Endodermal cell (in vitro differentiated cells): ENCODE data around the gene RABGAP1L. TPM values are rescaled to one million over a fixed set of nuclear protein-coding genes. Genes with fewer than 3 reads are reported as not detected.
"Not testable (repeated sequence)": the region's sequence is repeated elsewhere in the genome, so short reads cannot be mapped to it uniquely, and the experiment has no call there.

Experiments
- DNase-seq: peaks from one replicate; pipeline ENCODE4 v3.0.0-alpha.2; 2017
- H3K27ac ChIP-seq: 2 replicates; pipeline ENCODE4 v1.5.1; 2013; ENCODE audit warnings: mild to moderate bottlenecking, low read depth, low read length, moderate library complexity
- H3K27me3 ChIP-seq: 2 replicates; pipeline ENCODE4 v1.6.1; 2013; ENCODE audit warnings: mild to moderate bottlenecking, low read length, moderate library complexity; ENCODE audit not compliant: insufficient read depth, control insufficient read depth, poor library complexity, severe bottlenecking
- H3K36me3 ChIP-seq: 2 replicates; pipeline ENCODE4 v1.7.0; 2013; ENCODE audit warnings: mild to moderate bottlenecking, low read length, moderate library complexity; ENCODE audit not compliant: control insufficient read depth, insufficient read depth
- H3K4me1 ChIP-seq: one replicate; pipeline ENCODE4 v1.7.0; 2013; ENCODE audit warnings: low read length; ENCODE audit not compliant: control insufficient read depth, insufficient read depth
- H3K4me3 ChIP-seq: 2 replicates; pipeline ENCODE4 v1.5.1; 2013; ENCODE audit warnings: mild to moderate bottlenecking, low read length, moderate library complexity
- H3K9ac ChIP-seq: 2 replicates; pipeline ENCODE4 v1.6.1; 2013; ENCODE audit warnings: mild to moderate bottlenecking, low read length, moderate library complexity; ENCODE audit not compliant: poor library complexity, severe bottlenecking; ENCODE audit errors: extremely low read depth
- H3K9me3 ChIP-seq: 2 replicates; pipeline ENCODE4 v1.6.1; 2013; ENCODE audit warnings: mild to moderate bottlenecking, low read length, moderate library complexity; ENCODE audit not compliant: control insufficient read depth
- H3K27ac Mint-ChIP-seq: 2 replicates; pipeline ENCODE4 v1.8.0; 2020; ENCODE audit warnings: mixed read lengths
- H3K27me3 Mint-ChIP-seq: 2 replicates; pipeline ENCODE4 v1.8.0; 2021; ENCODE audit warnings: mild to moderate bottlenecking, mixed read lengths; ENCODE audit not compliant: insufficient read depth
- H3K36me3 Mint-ChIP-seq: 2 replicates; pipeline ENCODE4 v1.8.0; 2020; ENCODE audit warnings: low read depth, mixed read lengths
- H3K4me1 Mint-ChIP-seq: 2 replicates; pipeline ENCODE4 v1.8.0; 2020; ENCODE audit warnings: mixed read lengths
- H3K4me3 Mint-ChIP-seq: 2 replicates; pipeline ENCODE4 v1.8.0; 2020; ENCODE audit warnings: mild to moderate bottlenecking, moderate library complexity, mixed read lengths
- H3K9me3 Mint-ChIP-seq: 2 replicates; pipeline ENCODE4 v1.8.0; 2020; ENCODE audit warnings: mild to moderate bottlenecking, mixed read lengths
- WGBS, 2 experiments: methylation state at CpG; one replicate each; pipeline versions ENCODE4 v1.1.5 to v1.1.7; 2013; ENCODE audit warnings: missing lambda C conversion rate in 2 of 2, mixed read lengths in 1 of 2; ENCODE audit not compliant: insufficient coverage in 1 of 2, insufficient read length in 1 of 2; 5-methylcytosine and 5-hydroxymethylcytosine counted together
- total RNA-seq, 2 donors: library from RNA; stranded (reverse); fragmentation: NEBNext Ultra II Directional in 1 of 2; extraction: Animal tissue kit (Norgen Biotek cat#: 25700) in 1 of 2; gene quantifications; 2 replicates in 1 of 2; 3 replicates in 1 of 2; pipeline ENCODE4 v1.2.1, GENCODE V29; 2021
- TF ChIP-seq, protein P1 (sequence below): fragments of 200-600 bp; sonication (generic); conservative IDR thresholded peaks from 2 replicates; pipeline ENCODE4 v1.5.0; 2021; ENCODE audit warnings: antibody characterized with exemption, mild to moderate bottlenecking

Gene RABGAP1L
- total RNA-seq, 2 donors from 2014 or later: 32.5 to 36.9 TPM

GRCh38 chr1:175040324-175040879 is 881.1 kb downstream of the RABGAP1L start:
- Histone ChIP-seq H3K4me1 (no peaks in the 10 kb centered on the region), H3K36me3 (no peaks in the 10 kb centered on the region), H3K27ac (no peak overlapping the region), H3K4me3 (no peak overlapping the region), H3K9me3 (no peaks in the 10 kb centered on the region), H3K27me3 (no peaks in the 10 kb centered on the region), H3K9ac (no peak overlapping the region)
- Mint-ChIP-seq H3K4me1 (no peaks in the 10 kb centered on the region), H3K27me3 (no peaks in the 10 kb centered on the region), H3K27ac (no peak overlapping the region), H3K4me3 (no peak overlapping the region), H3K36me3 (no peaks in the 10 kb centered on the region), H3K9me3 (no peaks in the 10 kb centered on the region)
- no peak for DNase-seq
- TF ChIP-seq, protein P1, sequence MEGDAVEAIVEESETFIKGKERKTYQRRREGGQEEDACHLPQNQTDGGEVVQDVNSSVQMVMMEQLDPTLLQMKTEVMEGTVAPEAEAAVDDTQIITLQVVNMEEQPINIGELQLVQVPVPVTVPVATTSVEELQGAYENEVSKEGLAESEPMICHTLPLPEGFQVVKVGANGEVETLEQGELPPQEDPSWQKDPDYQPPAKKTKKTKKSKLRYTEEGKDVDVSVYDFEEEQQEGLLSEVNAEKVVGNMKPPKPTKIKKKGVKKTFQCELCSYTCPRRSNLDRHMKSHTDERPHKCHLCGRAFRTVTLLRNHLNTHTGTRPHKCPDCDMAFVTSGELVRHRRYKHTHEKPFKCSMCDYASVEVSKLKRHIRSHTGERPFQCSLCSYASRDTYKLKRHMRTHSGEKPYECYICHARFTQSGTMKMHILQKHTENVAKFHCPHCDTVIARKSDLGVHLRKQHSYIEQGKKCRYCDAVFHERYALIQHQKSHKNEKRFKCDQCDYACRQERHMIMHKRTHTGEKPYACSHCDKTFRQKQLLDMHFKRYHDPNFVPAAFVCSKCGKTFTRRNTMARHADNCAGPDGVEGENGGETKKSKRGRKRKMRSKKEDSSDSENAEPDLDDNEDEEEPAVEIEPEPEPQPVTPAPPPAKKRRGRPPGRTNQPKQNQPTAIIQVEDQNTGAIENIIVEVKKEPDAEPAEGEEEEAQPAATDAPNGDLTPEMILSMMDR: no peak
- WGBS, 2 experiments: 71 to 80% methylated on average over 4 of the region's 4 CpGs

- Mint-ChIP-seq H3K27me3 (no peaks in the 10 kb centered on the region), H3K27ac (no peak overlapping the region), H3K4me3 (no peak overlapping the region), H3K36me3 (no peaks in the 10 kb centered on the region), H3K4me1 (no peaks in the 10 kb centered on the region), H3K9me3 (no peaks in the 10 kb centered on the region)
- Histone ChIP-seq H3K36me3 (no peaks in the 10 kb centered on the region), H3K9ac (no peak overlapping the region), H3K4me3 (no peak overlapping the region), H3K4me1 (no peaks in the 10 kb centered on the region), H3K27me3 (no peaks in the 10 kb centered on the region), H3K9me3 (no peaks in the 10 kb centered on the region), H3K27ac (no peak overlapping the region)
- TF ChIP-seq, protein P1: no peak
- no peak for DNase-seq
- 89 to 100% methylated on average over 2 to 3 of the region's 3 CpGs for WGBS, 2 experiments
These were observed 883.3 kb downstream of the RABGAP1L start for GRCh38 chr1:175042650-175043049.

DNA sequence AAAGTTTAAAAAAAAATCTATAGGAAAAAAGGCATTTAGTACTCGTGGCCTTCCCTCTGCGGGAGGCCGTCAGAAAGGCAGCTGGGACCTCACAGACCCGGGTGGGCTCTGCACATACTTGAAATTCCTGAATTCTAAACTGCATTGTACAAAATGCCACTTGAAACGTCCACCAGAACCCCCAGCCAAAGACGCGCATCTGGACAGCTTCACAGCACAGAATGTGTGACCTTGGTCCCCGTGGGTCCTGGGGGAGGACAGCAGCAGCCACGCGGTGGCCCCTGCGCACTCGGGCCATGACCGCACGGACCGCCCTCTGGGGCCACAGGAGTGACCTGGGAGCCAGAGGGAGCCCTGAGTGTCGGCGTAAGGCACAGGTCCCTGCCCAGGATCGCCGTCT is 884.5 kb downstream of the RABGAP1L start:
- no peak overlapping the region for H3K4me3 ChIP-seq

DNA sequence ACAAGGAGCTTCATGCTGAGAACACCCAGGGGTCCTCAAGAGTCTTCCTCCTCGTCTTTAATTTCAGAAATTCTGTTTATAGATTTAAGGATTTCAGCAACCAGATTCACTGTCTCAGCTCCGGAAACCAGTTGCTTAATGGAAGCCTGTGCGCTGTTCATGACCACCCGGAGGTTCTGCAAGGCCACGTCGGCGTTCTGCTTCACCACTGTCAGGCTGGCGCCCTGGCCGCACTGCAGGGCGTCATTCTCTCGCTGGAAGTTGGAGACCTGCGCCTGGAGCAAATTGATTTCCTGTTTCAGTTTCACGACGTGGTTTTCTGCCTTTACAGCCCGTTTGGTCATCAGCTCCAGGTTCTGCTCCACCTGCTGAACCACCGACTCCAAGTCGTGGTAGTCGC is 885.3 kb downstream of the RABGAP1L start:
- WGBS, 2 experiments: 94 to 98% methylated on average over 17 to 18 of the region's 18 CpGs
- H3K27me3 Mint-ChIP-seq, H3K9me3 ChIP-seq, H3K9ac ChIP-seq, H3K4me1 Mint-ChIP-seq, H3K36me3 ChIP-seq, H3K4me3 ChIP-seq, H3K27ac Mint-ChIP-seq, H3K27me3 ChIP-seq, DNase-seq, H3K4me1 ChIP-seq, H3K36me3 Mint-ChIP-seq, H3K9me3 Mint-ChIP-seq, H3K4me3 Mint-ChIP-seq, H3K27ac ChIP-seq: not testable (repeated sequence)

More for the DNA sequence above, 884.5 kb downstream of the RABGAP1L start:
- Histone ChIP-seq H3K27ac (peak overlapping the region; percentile 74), H3K9ac (no peak overlapping the region), H3K36me3 (no peaks in the 10 kb centered on the region), H3K27me3 (no peaks in the 10 kb centered on the region), H3K4me1 (no peaks in the 10 kb centered on the region), H3K9me3 (no peaks in the 10 kb centered on the region)
- Mint-ChIP-seq H3K36me3 (no peaks in the 10 kb centered on the region), H3K4me3 (no peak overlapping the region), H3K9me3 (no peaks in the 10 kb centered on the region), H3K27ac (no peak overlapping the region), H3K27me3 (no peaks in the 10 kb centered on the region), H3K4me1 (no peaks in the 10 kb centered on the region)
- DNase-seq: no peak
- WGBS, 2 experiments: 73 to 91% methylated on average over 15 to 19 of the region's 19 CpGs
- TF ChIP-seq, protein P1: no peak
